Ureter (tissue), 1 donor: Measurements from ENCODE around the gene MPP1. TPM values are rescaled to one million over a fixed set of nuclear protein-coding genes. Genes with fewer than 3 reads are reported as not detected.

Experiments
- DNase-seq: peaks from one replicate; pipeline ENCODE4 v3.0.0-alpha.2; 2020; ENCODE audit warnings: low spot score
- total RNA-seq: library from RNA; stranded (reverse); gene quantifications from one replicate; pipeline ENCODE4 v1.2.4, GENCODE V29; 2023
- donor health status: DM: yes; HTN: yes; CAD: no.

The MPP1 gene
- total RNA-seq, 1 donor from 2014 or later = 21.9 TPM

DNA sequence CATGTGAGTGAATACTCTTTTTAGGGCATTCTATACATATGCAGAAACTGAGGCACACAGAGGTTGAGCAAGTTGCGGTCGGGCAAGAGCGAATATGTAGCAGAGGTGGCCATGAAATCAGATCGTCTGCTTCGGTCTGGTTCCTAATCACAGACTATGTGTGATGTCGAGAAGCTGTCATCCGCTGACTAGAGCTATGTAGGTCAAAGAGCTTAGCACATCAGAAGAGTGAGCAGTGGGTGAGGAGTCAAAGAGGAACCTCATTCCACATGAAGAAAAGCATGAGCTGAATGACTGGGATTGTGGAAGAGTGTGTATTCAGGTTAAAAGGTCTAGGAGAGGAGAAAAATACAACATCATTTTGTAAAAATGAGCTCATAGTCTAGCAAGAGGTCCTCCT is 73.4 kb downstream of the MPP1 start:
- no peak for DNase-seq

DNA sequence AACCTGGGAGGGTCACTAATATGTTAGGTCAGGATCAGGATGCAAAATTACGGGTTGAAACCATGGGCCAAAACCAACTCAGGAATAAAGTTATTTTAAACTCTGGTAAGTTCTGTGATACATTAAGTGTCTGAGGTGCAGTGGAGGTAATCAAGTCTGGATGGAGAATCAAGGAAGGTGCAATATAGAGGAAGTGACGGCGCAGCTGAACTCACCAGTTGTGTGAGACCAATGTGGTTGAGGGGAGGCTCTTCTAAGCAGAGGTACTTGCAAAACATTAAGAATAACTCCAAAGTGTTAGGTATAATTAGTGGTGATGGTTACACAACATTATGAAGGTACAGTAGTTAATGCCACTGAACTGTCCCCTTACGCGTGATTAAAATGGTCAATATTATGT is 74.1 kb downstream of the MPP1 start:
- DNase-seq = no peak

DNA sequence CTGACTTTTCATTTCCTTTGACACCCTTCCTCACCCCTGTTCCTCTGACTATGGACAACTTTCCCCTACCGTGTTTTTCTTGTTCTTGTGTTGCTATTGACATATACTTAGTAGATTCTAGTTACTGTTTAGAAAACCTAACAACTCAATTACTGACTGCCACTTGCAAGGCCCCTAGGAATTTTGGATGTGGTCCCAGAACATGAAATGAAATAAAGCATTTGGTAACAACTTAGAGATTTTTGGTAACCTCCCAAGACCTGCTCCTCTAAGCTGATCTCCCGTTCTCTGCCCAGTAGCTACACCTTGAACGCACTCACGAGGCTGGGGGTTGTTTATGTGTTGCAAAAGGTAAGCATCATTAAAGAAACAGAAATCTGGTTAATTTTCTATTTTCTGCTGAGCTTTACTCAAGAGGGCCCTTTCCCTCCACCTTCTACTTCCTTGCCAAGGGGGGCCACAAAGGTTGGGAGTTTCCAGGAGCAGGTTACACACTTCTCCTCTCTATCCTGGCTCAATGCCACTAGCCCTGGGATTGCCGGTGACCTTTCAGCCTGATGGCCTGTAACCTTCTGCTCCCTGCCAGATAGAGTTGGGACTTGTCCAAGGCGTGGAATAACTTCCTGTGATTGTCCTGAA is 74.9 kb downstream of the MPP1 start:
- peak; percentile 55 for DNase-seq

DNA sequence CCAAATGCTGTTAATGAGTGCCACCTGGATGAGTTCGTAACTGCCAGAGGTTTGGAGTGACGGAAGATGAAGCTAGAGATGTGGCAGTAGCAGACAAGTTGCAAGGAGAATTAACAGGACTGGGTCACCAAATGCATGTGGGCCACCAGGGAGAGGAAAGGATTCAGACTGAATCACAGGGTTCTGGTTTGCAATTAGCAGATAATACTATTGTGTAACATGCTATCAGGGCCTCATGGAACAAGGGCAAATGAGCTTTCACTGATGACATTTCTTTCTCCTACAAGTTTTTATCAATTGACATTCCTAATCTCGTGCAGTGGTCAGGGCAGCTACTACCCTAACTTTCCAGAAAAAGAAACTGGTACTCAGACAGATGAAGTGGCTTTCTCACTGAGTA is 75.8 kb downstream of the MPP1 start:
- DNase-seq = no peak

Other genes starting within 250 kb of the MPP1 start
- not detected for gene CTAG1A, start 220.4 kb downstream of the MPP1 start, total RNA-seq
- gene CTAG1B, start 186.2 kb downstream of the MPP1 start, total RNA-seq = not detected
- not detected for gene CTAG2, start 151.9 kb downstream of the MPP1 start, total RNA-seq
- gene GAB3, start 54.4 kb downstream of the MPP1 start, total RNA-seq = 4.2 TPM
- 73.8 TPM for gene DKC1, start 42.6 kb downstream of the MPP1 start, total RNA-seq
- not detected for gene SMIM9, start 29.2 kb upstream of the MPP1 start, total RNA-seq
- gene F8A1, start 80.9 kb upstream of the MPP1 start, total RNA-seq = 35.7 TPM
- 28.2 TPM for gene F8, start 217.2 kb upstream of the MPP1 start, total RNA-seq
- 78.4 TPM for gene FUNDC2, start 221.4 kb upstream of the MPP1 start, total RNA-seq